A549 (cell line): ENCODE data around the gene ATF7IP. TPM values are rescaled to one million over a fixed set of nuclear protein-coding genes. Genes with fewer than 3 reads are reported as not detected.

Experiments
- ATAC-seq, 2 experiments: fragments of 200-7000 bp in 1 of 2; fragments of >200 bp in 1 of 2; cut with Nextera tagmentation in 1 of 2; cut with Tn5 transposase in 1 of 2; 3 replicates each; pipeline versions ENCODE4 v1.8.0 to v1.9.1; 2018 to 2020; ENCODE audit warnings: mild to moderate bottlenecking in 1 of 2, moderate library complexity in 1 of 2
- CTCF ChIA-PET: fragments of 300-600 bp; sonication (Branson Sonifier 250); formaldehyde crosslinking; extraction: SDS; loops from one replicate; lab custom pipeline; 2021; ENCODE audit warnings: antibody characterized with exemption, inconsistent platforms; lab: Yijun Ruan, JAX
- POLR2A ChIA-PET: fragments of 350-600 bp; formaldehyde crosslinking; extraction: SDS; loops from one replicate; lab custom pipeline; 2021; ENCODE audit warnings: antibody characterized with exemption, inconsistent platforms; lab: Yijun Ruan, JAX
- DNase-seq, 2 experiments: peaks; one replicate each; pipeline versions ENCODE4 v3.0.0 to v3.0.0-alpha.2; 2011 to 2016; ENCODE audit warnings: low read depth in 1 of 2, low spot score in 1 of 2
- FAIRE-seq: peaks from 2 replicates; lab custom pipeline; 2011; peaks lifted over from hg19 to GRCh38; lab: Jason Lieb, UNC
- H3K27ac ChIP-seq, 2 experiments: fragments of >200 bp; sonication (Bioruptor Twin); formaldehyde crosslinking; 3 replicates each; pipeline ENCODE4 v1.5.1; 2016 to 2017
- H3K4me1 ChIP-seq: fragments of >200 bp; sonication (Bioruptor Twin); formaldehyde crosslinking; 3 replicates; pipeline ENCODE4 v1.6.1; 2016
- H3K4me2 ChIP-seq: fragments of >200 bp; sonication (Bioruptor Twin); formaldehyde crosslinking; 3 replicates; pipeline ENCODE4 v1.6.1; 2016
- H3K4me3 ChIP-seq: fragments of >200 bp; sonication (Bioruptor Twin); formaldehyde crosslinking; 3 replicates; pipeline ENCODE4 v1.5.1; 2016
- H3K9me3 ChIP-seq: fragments of >200 bp; sonication (Bioruptor Twin); formaldehyde crosslinking; 3 replicates; pipeline ENCODE4 v1.6.1; 2016
- BCL3 ChIP-seq: fragments of >200 bp; sonication (Bioruptor Twin); formaldehyde crosslinking; IDR thresholded peaks from 3 replicates; pipeline ENCODE4 v1.6.1; 2016
- CBX8 ChIP-seq: fragments of 200-600 bp; sonication (generic); IDR thresholded peaks from 2 replicates; pipeline ENCODE4 v1.6.1; 2016
- EHF ChIP-seq: fragments of 250-450 bp; sonication (Bioruptor Pico); IDR thresholded peaks from 2 replicates; pipeline ENCODE4 v1.5.0; 2020; ENCODE audit warnings: mild to moderate bottlenecking
- EHMT2 ChIP-seq: fragments of 200-600 bp; sonication (generic); IDR thresholded peaks from 2 replicates; pipeline ENCODE4 v1.6.1; 2016; ENCODE audit warnings: antibody characterized with exemption, low read depth, mild to moderate bottlenecking, moderate library complexity
- ELK1 ChIP-seq: fragments of 150-350 bp; IDR thresholded peaks from 2 replicates; pipeline ENCODE4 v1.6.1; 2014; ENCODE audit warnings: low read depth, mild to moderate bottlenecking, low read length
- EP300 ChIP-seq, 2 experiments: fragments of >200 bp; sonication (Bioruptor Twin); formaldehyde crosslinking; IDR thresholded peaks; 2 replicates in 1 of 2; 3 replicates in 1 of 2; pipeline ENCODE4 v1.6.1; 2016 to 2017
- ESRRA ChIP-seq: fragments of 150-350 bp; IDR thresholded peaks from 2 replicates; pipeline ENCODE4 v1.6.1; 2014; ENCODE audit warnings: mild to moderate bottlenecking, low read length, borderline replicate concordance
- FOSB ChIP-seq: fragments of 250-450 bp; sonication (Bioruptor Pico); IDR thresholded peaks from 2 replicates; pipeline ENCODE4 v1.5.0; 2020; ENCODE audit warnings: mild to moderate bottlenecking, moderate library complexity
- FOSL2 ChIP-seq, 2 experiments: fragments of 450-650 bp in 1 of 2; fragments of >200 bp in 1 of 2; sonication (Bioruptor Twin) in 1 of 2; formaldehyde crosslinking; IDR thresholded peaks; 2 replicates each; pipeline versions ENCODE4 v1.5.0 to v1.6.1; 2016 to 2020; ENCODE audit warnings: mild to moderate bottlenecking in 1 of 2, moderate library complexity in 1 of 2
- HMGXB4 ChIP-seq: fragments of 250-450 bp; sonication (Bioruptor Pico); IDR thresholded peaks from 2 replicates; pipeline ENCODE4 v1.5.0; 2021; ENCODE audit warnings: mild to moderate bottlenecking, moderate library complexity, borderline replicate concordance
- HOXA7 ChIP-seq: fragments of 250-450 bp; sonication (Bioruptor Pico); IDR thresholded peaks from 2 replicates; pipeline ENCODE4 v1.5.0; 2020; ENCODE audit warnings: mild to moderate bottlenecking, moderate library complexity
- JUNB ChIP-seq: fragments of >200 bp; sonication (Bioruptor Twin); formaldehyde crosslinking; IDR thresholded peaks from 2 replicates; pipeline ENCODE4 v1.6.1; 2016
- KDM1A ChIP-seq: fragments of 200-600 bp; sonication (generic); IDR thresholded peaks from 2 replicates; pipeline ENCODE4 v1.6.1; 2016; ENCODE audit warnings: low read depth, mild to moderate bottlenecking
- NFE2L2 ChIP-seq: fragments of 150-350 bp; conservative IDR thresholded peaks from 2 replicates; pipeline ENCODE4 v1.6.1; 2014; ENCODE audit warnings: low read length
- PBX3 ChIP-seq: IDR thresholded peaks from 2 replicates; pipeline ENCODE4 v1.6.1; 2012
- POLR2A ChIP-seq: IDR thresholded peaks from 2 replicates; pipeline ENCODE4 v1.6.1; 2012; ENCODE audit warnings: mild to moderate bottlenecking, low read length
- RAD21 ChIP-seq, 2 experiments: fragments of >200 bp in 1 of 2; sonication (Bioruptor Twin) in 1 of 2; formaldehyde crosslinking in 1 of 2; IDR thresholded peaks in 1 of 2; conservative IDR thresholded peaks in 1 of 2; 2 replicates in 1 of 2; 3 replicates in 1 of 2; pipeline ENCODE4 v1.6.1; 2012 to 2018; ENCODE audit warnings: inconsistent platforms in 1 of 2
- SREBF2 ChIP-seq: fragments of 450-650 bp; IDR thresholded peaks from 2 replicates; pipeline ENCODE4 v1.6.1; 2014; ENCODE audit warnings: mild to moderate bottlenecking, moderate library complexity
- TFCP2L1 ChIP-seq: fragments of 250-450 bp; sonication (Bioruptor Pico); IDR thresholded peaks from 2 replicates; pipeline ENCODE4 v1.5.0; 2021; ENCODE audit warnings: mild to moderate bottlenecking
- USF2 ChIP-seq: fragments of 450-650 bp; IDR thresholded peaks from 2 replicates; pipeline ENCODE4 v1.6.1; 2014; ENCODE audit warnings: antibody characterized with exemption
- ZC3H11A ChIP-seq: fragments of 450-650 bp; IDR thresholded peaks from 2 replicates; pipeline ENCODE4 v1.6.1; 2014; ENCODE audit warnings: antibody characterized with exemption, mild to moderate bottlenecking
- ZFP36 ChIP-seq: fragments of 450-650 bp; IDR thresholded peaks from 2 replicates; pipeline ENCODE4 v1.6.1; 2014; ENCODE audit warnings: borderline replicate concordance; ENCODE audit not compliant: partially characterized antibody
- ZNF302 ChIP-seq: fragments of 250-450 bp; sonication (Bioruptor Pico); IDR thresholded peaks from 2 replicates; pipeline ENCODE4 v1.9.0; 2021; ENCODE audit warnings: inconsistent platforms, mild to moderate bottlenecking, moderate library complexity
- WGBS: methylation state at CpG from one replicate; pipeline ENCODE4 v1.1.6; 2017; ENCODE audit errors: missing lambda C conversion rate; 5-methylcytosine and 5-hydroxymethylcytosine counted together
- polyA plus RNA-seq, 4 experiments: library from polyadenylated mRNA; depleted of rRNA in 3 of 4; stranded (reverse); fragments of >200 nt; fragmentation: RNase III in 1 of 4; extraction: RNeasy Plus Mini Kit Qiagen cat#74134 plus additional on column Dnase treatment in 1 of 4; gene quantifications; 2 replicates in 3 of 4; 3 replicates in 1 of 4; pipeline ENCODE4 v1.2.3, GENCODE V29; 2011 to 2017
- TF ChIP-seq, protein P1 (sequence below): IDR thresholded peaks from 2 replicates; pipeline ENCODE4 v1.6.1; 2012; ENCODE audit warnings: low read depth, borderline replicate concordance
- TF ChIP-seq, protein P2 (sequence below): IDR thresholded peaks from 2 replicates; pipeline ENCODE4 v1.6.1; 2012

ATF7IP gene
- polyA plus RNA-seq, 2 of the 4 experiments (the other 2 are of a cell fraction), result 5.6 to 14.2 TPM

GRCh38 chr12:14367040-14367661 lies 1.7 kb downstream of the ATF7IP start:
- H3K4me3 ChIP-seq, result peak overlapping the region; percentile 59

GRCh38 chr12:14369311-14369710 lies 3.8 kb downstream of the ATF7IP start:
- POLR2A ChIA-PET, result no interaction called here
- H3K4me1 ChIP-seq, result no peaks in the 10 kb centered on the region
- H3K9me3 ChIP-seq, result no peaks in the 10 kb centered on the region
- FAIRE-seq (no peak), DNase-seq (no peak), ATAC-seq (no peak)
- H3K4me2 ChIP-seq, result no peak overlapping the region
- H3K4me3 ChIP-seq, result no peak overlapping the region
- CTCF ChIA-PET, result no interaction called here
- 98% methylated on average over 7 of the region's 7 CpGs for WGBS
- H3K27ac ChIP-seq, result no peak overlapping the region
- TF ChIP-seq JUNB (no peak), TFCP2L1 (CRISPR knock-in tag) (no peak), EHF (no peak), KDM1A (no peak), BCL3 (no peak), CBX8 (no peak), ZFP36 (no peak), FOSB (no peak), FOSL2 (IDR thresholded peaks at IDR 0.05) (no peak), FOSL2 (CRISPR knock-in tag; IDR thresholded peaks at IDR 0.05) (no peak), EHMT2 (no peak), EP300 (IDR thresholded peaks at IDR 0.05) (no peak), HOXA7 (CRISPR knock-in tag) (no peak), HMGXB4 (CRISPR knock-in tag) (no peak), PBX3 (no peak)

More at GRCh38 chr12:14367040-14367661, 1.7 kb downstream of the ATF7IP start:
- POLR2A ChIA-PET, result no interaction called here
- peak overlapping the region; percentile 61 for H3K4me2 ChIP-seq
- no peaks in the 10 kb centered on the region for H3K4me1 ChIP-seq
- CTCF ChIA-PET, result interaction anchor here (1.1 kb wide), 1 partner anchor 181 kb away, joined by 3 read pairs; no protein-coding TSS in a partner anchor
- H3K27ac ChIP-seq, result peak overlapping the region; percentile 27 to 64; a peak in 3 of 6 replicates
- FAIRE-seq (peak; percentile 59), DNase-seq (peak in 1 of 2 experiments; percentile 19), ATAC-seq (no peak)
- 46% methylated on average over 7 of the region's 7 CpGs for WGBS
- no peaks in the 10 kb centered on the region for H3K9me3 ChIP-seq
- TF ChIP-seq FOSB (no peak), ZC3H11A (no peak), HOXA7 (CRISPR knock-in tag) (no peak), RAD21 (conservative IDR thresholded peaks at IDR 0.05 in 1 of 2, IDR thresholded peaks at IDR 0.05 in 1 of 2) (no peak), ZNF302 (CRISPR knock-in tag) (no peak), SREBF2 (no peak), HMGXB4 (CRISPR knock-in tag) (no peak), ELK1 (no peak), POLR2A (no peak), USF2 (no peak), FOSL2 (IDR thresholded peaks at IDR 0.05) (no peak), FOSL2 (CRISPR knock-in tag; IDR thresholded peaks at IDR 0.05) (no peak), NFE2L2 (no peak), ESRRA (no peak)
- TF ChIP-seq, protein P1, sequence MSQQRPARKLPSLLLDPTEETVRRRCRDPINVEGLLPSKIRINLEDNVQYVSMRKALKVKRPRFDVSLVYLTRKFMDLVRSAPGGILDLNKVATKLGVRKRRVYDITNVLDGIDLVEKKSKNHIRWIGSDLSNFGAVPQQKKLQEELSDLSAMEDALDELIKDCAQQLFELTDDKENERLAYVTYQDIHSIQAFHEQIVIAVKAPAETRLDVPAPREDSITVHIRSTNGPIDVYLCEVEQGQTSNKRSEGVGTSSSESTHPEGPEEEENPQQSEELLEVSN, result no peak
- TF ChIP-seq, protein P2, sequence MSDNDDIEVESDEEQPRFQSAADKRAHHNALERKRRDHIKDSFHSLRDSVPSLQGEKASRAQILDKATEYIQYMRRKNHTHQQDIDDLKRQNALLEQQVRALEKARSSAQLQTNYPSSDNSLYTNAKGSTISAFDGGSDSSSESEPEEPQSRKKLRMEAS, result no peak
- TF ChIP-seq, all 56 proteins: peak for 0
